ENCODE measurements around the gene GPR176.

GPR176 gene

DNA sequence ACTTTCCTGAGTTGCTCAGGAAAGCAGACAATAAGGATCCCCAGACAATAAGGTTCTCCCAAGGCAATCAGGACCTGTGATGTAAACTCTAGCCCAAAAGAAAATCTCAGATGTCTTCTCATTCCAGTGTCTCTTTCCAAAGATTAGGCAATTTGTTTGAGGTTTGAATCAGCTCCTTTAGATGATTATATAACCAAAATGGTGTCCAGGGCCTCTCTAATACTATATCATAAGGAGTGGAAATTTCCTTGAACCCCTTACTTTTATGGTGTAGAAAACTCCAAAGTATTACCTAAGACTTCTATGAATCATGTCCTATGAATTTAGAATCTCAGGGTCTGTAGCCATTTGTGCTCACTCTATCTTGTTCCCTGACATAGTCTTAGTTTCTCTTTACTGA, 65.9 kb downstream of the GPR176 start (continued):
- TF ChIP-seq, protein P1, sequence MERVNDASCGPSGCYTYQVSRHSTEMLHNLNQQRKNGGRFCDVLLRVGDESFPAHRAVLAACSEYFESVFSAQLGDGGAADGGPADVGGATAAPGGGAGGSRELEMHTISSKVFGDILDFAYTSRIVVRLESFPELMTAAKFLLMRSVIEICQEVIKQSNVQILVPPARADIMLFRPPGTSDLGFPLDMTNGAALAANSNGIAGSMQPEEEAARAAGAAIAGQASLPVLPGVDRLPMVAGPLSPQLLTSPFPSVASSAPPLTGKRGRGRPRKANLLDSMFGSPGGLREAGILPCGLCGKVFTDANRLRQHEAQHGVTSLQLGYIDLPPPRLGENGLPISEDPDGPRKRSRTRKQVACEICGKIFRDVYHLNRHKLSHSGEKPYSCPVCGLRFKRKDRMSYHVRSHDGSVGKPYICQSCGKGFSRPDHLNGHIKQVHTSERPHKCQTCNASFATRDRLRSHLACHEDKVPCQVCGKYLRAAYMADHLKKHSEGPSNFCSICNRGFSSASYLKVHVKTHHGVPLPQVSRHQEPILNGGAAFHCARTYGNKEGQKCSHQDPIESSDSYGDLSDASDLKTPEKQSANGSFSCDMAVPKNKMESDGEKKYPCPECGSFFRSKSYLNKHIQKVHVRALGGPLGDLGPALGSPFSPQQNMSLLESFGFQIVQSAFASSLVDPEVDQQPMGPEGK (tag by site-specific recombination; IDR thresholded peaks at IDR 0.05) = no peak
- TF ChIP-seq ZNF768 (tag by site-specific recombination; IDR thresholded peaks at IDR 0.05) = no peak

DNA sequence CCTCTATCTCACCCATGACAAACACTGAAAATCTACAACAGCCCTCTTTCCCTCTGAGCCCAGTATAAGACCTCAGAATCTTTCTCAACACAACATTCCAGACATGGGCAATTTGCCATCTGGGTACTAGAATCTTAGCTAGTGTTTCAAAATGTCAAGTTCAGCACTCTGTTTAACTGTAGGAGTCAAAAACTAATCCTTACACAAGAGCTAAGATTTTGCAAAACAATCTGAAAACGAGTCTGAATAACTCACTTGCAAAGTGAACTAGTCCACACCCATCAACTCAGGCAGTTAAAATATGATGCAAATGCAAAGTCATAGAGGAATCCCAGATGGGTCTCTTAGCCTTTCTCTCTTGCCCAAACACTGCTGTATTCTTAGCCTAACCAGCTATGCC, 67.8 kb downstream of the GPR176 start:
- POLR2A ChIA-PET = no interaction called here
- no peak overlapping the region for H3K27ac ChIP-seq (ENCODE audit: extremely low read depth, low read depth, low read length)
- TF ChIP-seq, protein P2, sequence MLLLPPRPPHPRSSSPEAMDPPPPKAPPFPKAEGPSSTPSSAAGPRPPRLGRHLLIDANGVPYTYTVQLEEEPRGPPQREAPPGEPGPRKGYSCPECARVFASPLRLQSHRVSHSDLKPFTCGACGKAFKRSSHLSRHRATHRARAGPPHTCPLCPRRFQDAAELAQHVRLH (tag by site-specific recombination; IDR thresholded peaks at IDR 0.05) = no peak
- TF ChIP-seq ZNF211 (tag by site-specific recombination; IDR thresholded peaks at IDR 0.05; ENCODE audit: low read depth) (no peak), ZNF221 (tag by site-specific recombination; IDR thresholded peaks at IDR 0.05; ENCODE audit: borderline replicate concordance) (no peak), ZNF791 (tag by site-specific recombination; IDR thresholded peaks at IDR 0.05) (no peak)
- H3K4me3 ChIP-seq (ENCODE audit: low read depth, low read length) = no peak overlapping the region
- no peaks in the 10 kb centered on the region for H3K9me3 ChIP-seq (ENCODE audit: control insufficient read depth, insufficient read depth, low read depth, low read length)
- H3K36me3 ChIP-seq (ENCODE audit: control insufficient read depth in 2 of 2, insufficient read depth in 1 of 2, low read length in 2 of 2) = no peaks in the 10 kb centered on the region
- CTCF ChIA-PET = interaction anchor here (1.6 kb wide), 1 partner anchor 20 kb away, joined by 5 read pairs; no protein-coding TSS in a partner anchor
- H3K4me1 ChIP-seq (ENCODE audit: control insufficient read depth, insufficient read depth, low read length) = peaks cover 11% of the 10 kb centered on the region

DNA sequence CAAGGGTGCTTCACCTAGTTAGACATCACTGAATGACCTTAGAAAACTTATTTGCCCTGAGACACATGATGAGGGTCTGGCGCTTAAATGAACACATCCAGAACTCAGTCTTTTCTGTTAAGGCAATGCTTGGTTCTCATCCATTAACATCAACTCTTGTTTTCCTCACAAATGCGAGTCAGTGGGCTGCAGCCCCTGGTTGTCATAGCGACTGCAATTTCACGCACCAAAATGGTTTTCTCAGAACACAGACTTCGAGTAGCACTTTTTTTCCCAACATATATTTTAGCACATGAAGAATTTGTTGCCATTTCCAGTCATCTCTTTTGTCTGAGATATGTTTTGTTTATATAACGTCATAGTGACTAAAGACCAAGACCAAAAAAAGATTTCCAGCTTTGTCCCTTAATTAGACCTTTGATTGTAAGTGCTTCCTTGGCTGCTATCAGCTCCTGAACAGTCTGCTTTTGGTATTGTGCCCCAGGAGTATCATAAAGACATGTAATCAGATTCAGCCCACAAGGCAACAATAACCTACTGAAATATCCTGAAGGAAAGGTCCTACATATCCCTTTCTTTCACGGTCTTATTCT, 68.5 kb downstream of the GPR176 start:
- peaks cover 11% of the 10 kb centered on the region for H3K4me1 ChIP-seq (ENCODE audit: control insufficient read depth, insufficient read depth, low read length)
- no peak overlapping the region for H3K4me3 ChIP-seq (ENCODE audit: low read depth, low read length)
- ChIA-PET CTCF (interaction anchor here (0.6 to 1.6 kb wide), 2 partner anchors 21 to 23 kb away, joined by 3 to 5 read pairs; no protein-coding TSS in a partner anchor), POLR2A (no interaction called here)
- H3K9me3 ChIP-seq (ENCODE audit: control insufficient read depth, insufficient read depth, low read depth, low read length) = no peaks in the 10 kb centered on the region
- H3K27ac ChIP-seq (ENCODE audit: extremely low read depth, low read depth, low read length) = no peak overlapping the region
- H3K36me3 ChIP-seq (ENCODE audit: control insufficient read depth in 2 of 2, insufficient read depth in 1 of 2, low read length in 2 of 2) = no peaks in the 10 kb centered on the region
- no peak for TF ChIP-seq KLF7 (tag by site-specific recombination; IDR thresholded peaks at IDR 0.05; ENCODE audit: borderline replicate concordance)
- no peak for TF ChIP-seq OVOL3 (tag by site-specific recombination; IDR thresholded peaks at IDR 0.05)
- TF ChIP-seq, protein P3, sequence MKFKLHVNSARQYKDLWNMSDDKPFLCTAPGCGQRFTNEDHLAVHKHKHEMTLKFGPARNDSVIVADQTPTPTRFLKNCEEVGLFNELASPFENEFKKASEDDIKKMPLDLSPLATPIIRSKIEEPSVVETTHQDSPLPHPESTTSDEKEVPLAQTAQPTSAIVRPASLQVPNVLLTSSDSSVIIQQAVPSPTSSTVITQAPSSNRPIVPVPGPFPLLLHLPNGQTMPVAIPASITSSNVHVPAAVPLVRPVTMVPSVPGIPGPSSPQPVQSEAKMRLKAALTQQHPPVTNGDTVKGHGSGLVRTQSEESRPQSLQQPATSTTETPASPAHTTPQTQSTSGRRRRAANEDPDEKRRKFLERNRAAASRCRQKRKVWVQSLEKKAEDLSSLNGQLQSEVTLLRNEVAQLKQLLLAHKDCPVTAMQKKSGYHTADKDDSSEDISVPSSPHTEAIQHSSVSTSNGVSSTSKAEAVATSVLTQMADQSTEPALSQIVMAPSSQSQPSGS (tag by site-specific recombination; IDR thresholded peaks at IDR 0.05; ENCODE audit: low read depth) = peak; percentile 20; the same call in 1 of the 2 replicates
- TF ChIP-seq, protein P4, sequence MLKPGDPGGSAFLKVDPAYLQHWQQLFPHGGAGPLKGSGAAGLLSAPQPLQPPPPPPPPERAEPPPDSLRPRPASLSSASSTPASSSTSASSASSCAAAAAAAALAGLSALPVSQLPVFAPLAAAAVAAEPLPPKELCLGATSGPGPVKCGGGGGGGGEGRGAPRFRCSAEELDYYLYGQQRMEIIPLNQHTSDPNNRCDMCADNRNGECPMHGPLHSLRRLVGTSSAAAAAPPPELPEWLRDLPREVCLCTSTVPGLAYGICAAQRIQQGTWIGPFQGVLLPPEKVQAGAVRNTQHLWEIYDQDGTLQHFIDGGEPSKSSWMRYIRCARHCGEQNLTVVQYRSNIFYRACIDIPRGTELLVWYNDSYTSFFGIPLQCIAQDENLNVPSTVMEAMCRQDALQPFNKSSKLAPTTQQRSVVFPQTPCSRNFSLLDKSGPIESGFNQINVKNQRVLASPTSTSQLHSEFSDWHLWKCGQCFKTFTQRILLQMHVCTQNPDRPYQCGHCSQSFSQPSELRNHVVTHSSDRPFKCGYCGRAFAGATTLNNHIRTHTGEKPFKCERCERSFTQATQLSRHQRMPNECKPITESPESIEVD (tag by site-specific recombination; IDR thresholded peaks at IDR 0.05) = peak; percentile 82
- peak; percentile 69 for TF ChIP-seq FEZF1 (tag by site-specific recombination; IDR thresholded peaks at IDR 0.05)
- TF ChIP-seq SALL2 (tag by site-specific recombination; IDR thresholded peaks at IDR 0.05; ENCODE audit: borderline replicate concordance) = no peak
- TF ChIP-seq GFI1B (tag by site-specific recombination; IDR thresholded peaks at IDR 0.05) = peak; percentile 45; the same call in 1 of the 2 replicates
- peak; percentile 53 for TF ChIP-seq ZBTB21 (tag by site-specific recombination; IDR thresholded peaks at IDR 0.05)
- TF ChIP-seq ZNF664 (tag by site-specific recombination; IDR thresholded peaks at IDR 0.05) = peak; percentile 45; the same call in 1 of the 2 replicates
- TF ChIP-seq SP7 (tag by site-specific recombination; IDR thresholded peaks at IDR 0.05) = peak; percentile 78
- TF ChIP-seq OSR2 (tag by site-specific recombination; IDR thresholded peaks at IDR 0.05) = peak; percentile 87
- TF ChIP-seq ZNF629 (tag by site-specific recombination; IDR thresholded peaks at IDR 0.05) = peak; percentile 50
- TF ChIP-seq ZNF843 (tag by site-specific recombination; IDR thresholded peaks at IDR 0.05) = 0 out of 2 replicates have a peak, but pooled peaks have one; percentile 11
